GM12878 (cell line): ENCODE results near the gene MEAK7. TPM values are rescaled to one million over a fixed set of nuclear protein-coding genes. Genes with fewer than 3 reads are reported as not detected.

Source experiments
- ATAC-seq: fragments of 200-7000 bp; cut with Tn5 transposase; 3 replicates; pipeline ENCODE4 v1.9.1; 2020; ENCODE audit warnings: mild to moderate bottlenecking, moderate library complexity
- BruUV-seq: library from RNA; stranded (reverse); fragments of 400-500 nt; replicated peaks from 2 replicates; lab custom pipeline; 2021; lab: Mats Ljungman, UMichigan
- CTCF ChIA-PET: fragments of 300-600 bp; sonication (Branson Sonifier 250); formaldehyde crosslinking; extraction: SDS; loops from one replicate; lab custom pipeline; 2021; ENCODE audit warnings: inconsistent platforms; lab: Yijun Ruan, JAX
- POLR2A ChIA-PET: fragments of 350-600 bp; formaldehyde crosslinking; extraction: SDS; loops from one replicate; lab custom pipeline; 2021; ENCODE audit warnings: inconsistent platforms; lab: Charles Lee
- RAD21 ChIA-PET: fragments of 300-600 bp; sonication (Branson Sonifier 250); formaldehyde crosslinking; loops from one replicate; lab custom pipeline; 2023; ENCODE audit warnings: antibody characterized with exemption; ENCODE audit not compliant: unreplicated experiment; lab: Charles Lee
- SMC1A ChIA-PET: fragments of 300-600 bp; sonication (Branson Sonifier 250); formaldehyde crosslinking; loops from one replicate; lab custom pipeline; 2023; ENCODE audit not compliant: unreplicated experiment, uncharacterized antibody; lab: Charles Lee
- DNase-seq: peaks from one replicate; pipeline ENCODE4 v3.0.0-alpha.2; 2011; ENCODE audit warnings: low read depth, low spot score
- FAIRE-seq: peaks from 3 replicates; lab custom pipeline; 2011; peaks lifted over from hg19 to GRCh38; lab: Jason Lieb, UNC
- H2AFZ ChIP-seq: 2 replicates; pipeline ENCODE4 v1.6.0; 2011; ENCODE audit warnings: low read depth, low read length, control low read depth; ENCODE audit not compliant: control insufficient read depth
- H3K27ac ChIP-seq: 2 replicates; pipeline ENCODE4 v1.5.1; 2011; ENCODE audit warnings: control low read depth; ENCODE audit not compliant: control insufficient read depth, insufficient read depth
- H3K27me3 ChIP-seq, 2 experiments: replicated peaks in 1 of 2; 2 replicates each; pipeline versions ENCODE4 v1.6.0 to v1.6.1; 2011; ENCODE audit warnings: low read length in 1 of 2; ENCODE audit not compliant: control insufficient read depth in 2 of 2, insufficient read depth in 2 of 2
- H3K36me3 ChIP-seq, 2 experiments: 2 replicates each; pipeline ENCODE4 v1.5.1; 2011; ENCODE audit warnings: low read length in 1 of 2; ENCODE audit not compliant: control insufficient read depth in 2 of 2, insufficient read depth in 2 of 2
- H3K4me1 ChIP-seq: 2 replicates; pipeline ENCODE4 v1.6.1; 2011; ENCODE audit warnings: mild to moderate bottlenecking, low read length, moderate library complexity, mixed read lengths; ENCODE audit not compliant: control insufficient read depth, insufficient read depth
- H3K4me2 ChIP-seq: 2 replicates; pipeline ENCODE4 v1.6.0; 2011; ENCODE audit warnings: control low read depth; ENCODE audit not compliant: control insufficient read depth, insufficient read depth
- H3K4me3 ChIP-seq: fragments of 200-600 bp; sonication (generic); 2 replicates; pipeline ENCODE4 v1.5.1; 2016
- H3K79me2 ChIP-seq: 2 replicates; pipeline ENCODE4 v1.6.0; 2011; ENCODE audit warnings: low read length; ENCODE audit not compliant: control insufficient read depth, insufficient read depth
- H3K9ac ChIP-seq: 2 replicates; pipeline ENCODE4 v1.8.0; 2011; ENCODE audit warnings: low read length, control low read depth, mixed read lengths; ENCODE audit not compliant: control insufficient read depth, insufficient read depth
- H3K9me3 ChIP-seq: replicated peaks from 3 replicates; pipeline ENCODE4 v1.5.1; 2011; ENCODE audit warnings: mild to moderate bottlenecking, low read length; ENCODE audit not compliant: control insufficient read depth, insufficient read depth
- H4K20me1 ChIP-seq: 2 replicates; pipeline ENCODE4 v1.6.0; 2011; ENCODE audit not compliant: control insufficient read depth, insufficient read depth
- MLLT1 ChIP-seq: fragments of 450-650 bp; IDR thresholded peaks from 2 replicates; pipeline ENCODE4 v1.6.1; 2016; ENCODE audit warnings: mild to moderate bottlenecking
- PML ChIP-seq: IDR thresholded peaks from 2 replicates; pipeline ENCODE4 v1.6.1; 2012; ENCODE audit warnings: low read length, inconsistent platforms
- WGBS: methylation state at CpG from one replicate; pipeline ENCODE4 v1.1.6; 2016; ENCODE audit warnings: low lambda C conversion rate; ENCODE audit not compliant: insufficient replicate concordance, insufficient coverage; ENCODE audit errors: missing lambda C conversion rate; 5-methylcytosine and 5-hydroxymethylcytosine counted together
- in situ Hi-C: fragments of 300-500 bp; cut with MboI; formaldehyde crosslinking; loops from 9 replicates; pipeline ENCODE4 v1.14.3; 2018; ENCODE audit warnings: mixed read lengths
- intact Hi-C: fragments of 100-400 bp; cut with micrococcal nuclease; formaldehyde crosslinking; loops from one replicate; pipeline ENCODE4 v1.14.2; 2022; ENCODE audit not compliant: unreplicated experiment
- polyA plus RNA-seq, 11 experiments: library from polyadenylated mRNA; depleted of rRNA in 4 of 11; unstranded in 6 of 11; stranded (reverse) in 5 of 11; fragments of >200 nt; fragmentation: Nextera tagmentation in 4 of 11; fragmentation: Illumina TruSeq in 1 of 11; extraction: Ambion mirVana in 4 of 11; extraction: Trizol in 1 of 11; gene quantifications; 1 replicate in 1 of 11; 2 replicates in 10 of 11; pipeline versions ENCODE4 v1.2.1 to v1.2.3, GENCODE V29; 2011 to 2016; ENCODE audit warnings: inconsistent platforms in 2 of 11, missing spikeins in 2 of 11, low read depth in 1 of 11
- total RNA-seq, 4 experiments: library from RNA; depleted of rRNA in 3 of 4; stranded (reverse); fragments of >200 nt in 3 of 4; fragmentation: Illumina TruSeq in 1 of 4; extraction: Trizol in 1 of 4; gene quantifications; 2 replicates each; pipeline versions ENCODE4 v1.2.1 to v1.2.3, GENCODE V29; 2013 to 2021

The MEAK7 gene
- total and polyA plus RNA-seq, 10 of the 15 experiments (the other 5 are each of a cell fraction or from before 2014, with no cell fraction given): 1.4 to 11.9 (median 6.4) TPM

- Histone ChIP-seq H3K4me2 (peak overlapping the region; percentile 98), H3K27me3 (no peaks in the 10 kb centered on the region), H2AFZ (peak overlapping the region; percentile 80), H3K4me3 (peak overlapping the region; percentile 88), H3K27ac (peak overlapping the region; percentile 82), H4K20me1 (no peaks in the 10 kb centered on the region), H3K9ac (peak overlapping the region; percentile 81), H3K4me1 (peaks cover 50% of the 10 kb centered on the region), H3K79me2 (peaks cover 15% of the 10 kb centered on the region), H3K36me3 (no peaks in the 10 kb centered on the region), H3K9me3 (no peaks in the 10 kb centered on the region)
- POLR2A ChIA-PET: interaction anchor here (0.5 to 1.6 kb wide), 14 partner anchors 10 to 548 kb away, joined by 3 to 5 read pairs (median 3); partner anchors contain the start of gene KLHL36
- CTCF ChIA-PET: interaction anchor here (0.7 to 11.6 kb wide), 40 partner anchors 8 to 719 kb away, joined by 3 to 299 read pairs (median 4); partner anchors contain the start of genes COTL1, DNAAF1, HSDL1 and TAF1C
- ATAC-seq (peak; percentile 2; the same call in 2 of the 3 replicates), DNase-seq (no peak), FAIRE-seq (no peak)
- BruUV-seq: no TSS peak
- SMC1A ChIA-PET: interaction anchor here (0.7 to 6.0 kb wide), 11 partner anchors 9 to 233 kb away, joined by 3 to 47 read pairs (median 4); no protein-coding TSS in a partner anchor
- 17% methylated on average over 33 of the region's 33 CpGs for WGBS
- in situ Hi-C loops (loop anchor here (5.0 to 25.0 kb wide), 2 partner anchors 457 to 722 kb away; no protein-coding TSS in a partner anchor), intact Hi-C loops (loop anchor here (1.0 to 10.0 kb wide), 2 partner anchors 228 to 551 kb away; partner anchors contain the start of gene OSGIN1)
- RAD21 ChIA-PET: interaction anchor here (0.6 to 6.2 kb wide), 22 partner anchors 10 to 548 kb away, joined by 3 to 43 read pairs (median 3); partner anchors contain the start of genes COTL1 and TAF1C
- TF ChIP-seq MLLT1 (peak; percentile 81; the same call in 1 of the 2 replicates), PML (no peak)
Measured at GRCh38 chr16:84505249-84506187, 1.1 kb upstream of the MEAK7 start.
